ENCODE results near the gene MRS2.

DNA sequence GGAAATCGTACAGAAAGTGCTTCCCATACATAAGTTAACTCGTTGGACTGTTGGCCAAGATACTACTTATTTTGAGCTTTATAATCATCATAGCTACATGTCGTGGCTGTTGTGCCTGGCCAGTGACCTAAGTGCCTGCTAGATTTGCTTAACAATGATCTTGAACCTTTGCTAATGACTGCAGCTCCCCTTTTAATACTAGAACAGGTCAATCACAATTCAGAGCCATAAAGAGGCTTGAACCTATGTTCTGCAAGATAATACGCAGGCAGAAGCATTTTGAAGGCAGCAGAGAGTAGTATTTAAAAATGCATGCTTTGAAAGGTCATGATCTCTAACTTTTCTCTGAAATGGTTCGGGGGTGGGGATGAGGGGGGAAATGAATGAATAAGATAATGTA lies 2.5 kb downstream of the MRS2 start:
- TF ChIP-seq HDGF (IDR thresholded peaks at IDR 0.05; ENCODE audit: borderline replicate concordance) (no peak), BHLHE40 (IDR thresholded peaks at IDR 0.05; ENCODE audit: borderline replicate concordance) (no peak), FOXK2 (IDR thresholded peaks at IDR 0.05) (no peak), ELF4 (IDR thresholded peaks at IDR 0.05) (no peak), FOXM1 (IDR thresholded peaks at IDR 0.05; ENCODE audit: borderline replicate concordance) (no peak), L3MBTL2 (conservative IDR thresholded peaks at IDR 0.05) (no peak)

Measured in HEK293T (cell line).